Duodenal mucosa (tissue), 2 donors: Measurements from ENCODE around the gene UBE2V1.
"Not testable (repeated sequence)": the region's sequence is repeated elsewhere in the genome, so short reads cannot be mapped to it uniquely, and the experiment has no call there.

Experiments used
- H3K27ac ChIP-seq: one replicate; pipeline ENCODE4 v1.7.0; 2013; ENCODE audit warnings: low read depth, low read length
- H3K27me3 ChIP-seq, 2 donors: one replicate each; pipeline ENCODE4 v1.7.0; 2013; ENCODE audit warnings: low read length in 2 of 2, control low read depth in 1 of 2; ENCODE audit not compliant: insufficient read depth in 2 of 2, control insufficient read depth in 1 of 2
- H3K36me3 ChIP-seq, 2 donors: one replicate each; pipeline ENCODE4 v1.7.0; 2013; ENCODE audit warnings: low read length in 2 of 2, control low read depth in 1 of 2; ENCODE audit not compliant: insufficient read depth in 2 of 2, control insufficient read depth in 1 of 2
- H3K4me1 ChIP-seq, 2 donors: one replicate each; pipeline ENCODE4 v1.7.0; 2013; ENCODE audit warnings: low read length in 2 of 2, control low read depth in 1 of 2; ENCODE audit not compliant: insufficient read depth in 2 of 2, control insufficient read depth in 1 of 2
- H3K4me3 ChIP-seq, 2 donors: one replicate each; pipeline ENCODE4 v1.7.0; 2013; ENCODE audit warnings: low read length in 2 of 2, low read depth in 1 of 2
- H3K9ac ChIP-seq, 2 donors: one replicate each; pipeline ENCODE4 v1.7.0; 2013; ENCODE audit warnings: low read length in 2 of 2, low read depth in 1 of 2
- H3K9me3 ChIP-seq, 2 donors: one replicate each; pipeline ENCODE4 v1.7.0; 2013; ENCODE audit warnings: low read length in 2 of 2, control low read depth in 1 of 2; ENCODE audit not compliant: control insufficient read depth in 1 of 2

The UBE2V1 gene

DNA sequence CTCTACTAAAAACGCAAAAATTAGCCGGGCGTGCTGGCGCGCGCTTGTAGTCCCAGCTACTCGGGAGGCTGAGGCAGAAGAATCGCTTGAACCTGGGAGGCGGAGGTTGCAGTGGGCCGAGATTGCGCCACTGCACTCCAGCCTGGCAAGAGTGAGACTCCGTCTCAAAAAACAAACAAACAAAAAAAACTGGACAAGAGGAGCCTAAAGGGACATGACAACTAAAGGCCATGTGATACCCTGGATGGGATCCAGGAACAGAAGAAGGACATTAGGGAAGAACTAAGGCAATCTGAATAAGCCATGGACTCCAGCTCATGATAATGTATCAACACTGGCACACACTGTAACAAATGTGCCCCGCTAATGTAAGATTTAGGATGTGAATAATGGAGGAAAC, 24.8 kb upstream of the UBE2V1 start:
- not testable (repeated sequence) for H3K4me3 ChIP-seq, H3K27ac ChIP-seq, H3K9ac ChIP-seq, H3K27me3 ChIP-seq, H3K9me3 ChIP-seq
- peaks cover 12 to 46% of the 10 kb centered on the region in 2 donors for H3K36me3 ChIP-seq
- H3K4me1 ChIP-seq: peaks cover 30 to 31% of the 10 kb centered on the region in 2 donors

DNA sequence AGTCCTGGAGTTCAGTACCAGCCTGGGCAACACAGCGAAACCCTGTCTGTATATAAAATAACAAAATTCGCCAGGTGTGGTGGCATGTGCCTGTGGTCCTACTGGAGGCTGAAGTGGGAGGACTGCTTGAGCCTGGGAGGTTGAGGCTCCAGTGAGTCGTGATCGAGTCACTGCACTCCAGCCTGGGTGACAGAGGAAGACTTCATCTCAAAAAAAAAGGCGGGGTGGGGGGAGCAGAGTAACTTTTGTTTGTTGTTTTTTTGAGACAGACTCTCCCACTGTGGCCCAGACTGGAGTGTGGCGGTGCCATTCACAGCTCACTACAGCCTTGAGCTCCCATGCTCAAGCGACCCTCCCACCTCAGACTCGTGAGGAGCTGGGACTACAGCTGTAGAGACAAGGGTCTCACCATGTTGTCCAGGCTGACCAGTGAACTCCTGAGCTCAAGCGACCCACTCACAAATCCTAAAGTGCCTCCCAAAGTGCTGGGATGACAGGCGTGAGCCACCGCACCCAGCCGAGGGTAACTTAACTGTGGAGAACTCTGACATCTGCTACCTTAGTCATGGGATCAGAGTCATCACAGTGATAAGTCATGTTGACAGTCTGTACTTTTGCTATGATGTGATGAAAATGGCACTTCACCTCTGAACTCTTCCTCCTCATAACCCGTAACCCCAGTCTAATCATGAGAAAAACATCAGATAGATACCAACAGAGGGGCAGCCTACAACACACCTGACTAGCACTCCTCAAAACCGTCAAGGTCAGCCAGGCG, 24.1 kb upstream of the UBE2V1 start:
- H3K27ac ChIP-seq: no peak overlapping the region
- no peaks in the 10 kb centered on the region for H3K27me3 ChIP-seq
- H3K36me3 ChIP-seq: peaks cover 14 to 42% of the 10 kb centered on the region in 2 donors
- H3K4me3 ChIP-seq: no peak overlapping the region
- H3K9ac ChIP-seq: no peak overlapping the region
- no peaks in the 10 kb centered on the region for H3K9me3 ChIP-seq
- peaks cover 33 to 37% of the 10 kb centered on the region in 2 donors for H3K4me1 ChIP-seq

- not testable (repeated sequence) for H3K27ac ChIP-seq, H3K4me3 ChIP-seq, H3K9ac ChIP-seq, H3K9me3 ChIP-seq, H3K27me3 ChIP-seq
- peaks cover 15 to 33% of the 10 kb centered on the region in 2 donors for H3K36me3 ChIP-seq
- H3K4me1 ChIP-seq: peaks cover 31 to 42% of the 10 kb centered on the region in 2 donors
Measured at GRCh38 chr20:50135157-50135556, 22.2 kb upstream of the UBE2V1 start.

DNA sequence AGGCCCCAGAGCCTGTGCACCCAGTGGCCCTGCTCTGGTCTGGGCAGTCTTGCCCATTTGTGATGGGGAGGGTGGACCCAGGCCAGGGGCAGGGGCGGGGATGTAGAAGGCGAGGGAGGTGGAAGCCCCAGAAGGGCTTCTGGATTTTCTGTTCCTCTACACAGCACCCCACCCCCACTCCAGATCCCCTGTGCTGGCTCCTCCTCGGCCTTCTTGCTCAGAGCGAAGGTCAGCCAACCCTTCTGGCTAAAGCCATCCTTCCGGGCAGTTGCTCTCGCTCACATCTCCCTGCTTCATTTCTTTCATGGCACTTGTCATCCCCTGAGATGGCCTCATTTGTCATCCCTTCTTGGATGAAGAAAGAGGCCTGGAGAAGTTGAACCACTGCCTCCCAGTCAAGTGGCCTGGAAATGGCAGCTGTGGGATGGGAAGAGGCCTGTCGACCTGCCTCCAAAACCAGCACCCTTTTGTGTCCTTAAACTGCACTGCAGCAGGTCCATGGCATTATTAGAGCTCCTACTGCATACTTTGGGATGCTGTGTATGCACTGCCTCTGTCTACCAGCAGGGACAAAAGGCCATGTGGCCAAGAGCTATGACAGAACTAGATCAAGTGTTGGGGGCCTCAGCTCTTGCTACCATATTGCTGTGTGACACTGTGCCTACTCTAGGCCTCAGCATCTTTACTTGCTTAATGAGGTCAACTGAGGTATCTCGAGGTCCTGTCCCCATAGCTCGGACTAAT, 20.7 kb upstream of the UBE2V1 start:
- H3K4me3 ChIP-seq: no peak overlapping the region
- no peaks in the 10 kb centered on the region for H3K9me3 ChIP-seq
- H3K4me1 ChIP-seq: peaks cover 23 to 34% of the 10 kb centered on the region in 2 donors
- H3K27me3 ChIP-seq: no peaks in the 10 kb centered on the region
- H3K9ac ChIP-seq: no peak overlapping the region
- no peak overlapping the region for H3K27ac ChIP-seq
- peaks cover 24 to 44% of the 10 kb centered on the region in 2 donors for H3K36me3 ChIP-seq

- Histone ChIP-seq H3K4me3 (no peak overlapping the region), H3K27ac (no peak overlapping the region), H3K4me1 (peaks cover 18 to 28% of the 10 kb centered on the region in 2 donors), H3K36me3 (peaks cover 30 to 50% of the 10 kb centered on the region in 2 donors), H3K27me3 (no peaks in the 10 kb centered on the region), H3K9me3 (no peaks in the 10 kb centered on the region), H3K9ac (no peak overlapping the region)
Measured at GRCh38 chr20:50133041-50133440, 20.1 kb upstream of the UBE2V1 start.

DNA sequence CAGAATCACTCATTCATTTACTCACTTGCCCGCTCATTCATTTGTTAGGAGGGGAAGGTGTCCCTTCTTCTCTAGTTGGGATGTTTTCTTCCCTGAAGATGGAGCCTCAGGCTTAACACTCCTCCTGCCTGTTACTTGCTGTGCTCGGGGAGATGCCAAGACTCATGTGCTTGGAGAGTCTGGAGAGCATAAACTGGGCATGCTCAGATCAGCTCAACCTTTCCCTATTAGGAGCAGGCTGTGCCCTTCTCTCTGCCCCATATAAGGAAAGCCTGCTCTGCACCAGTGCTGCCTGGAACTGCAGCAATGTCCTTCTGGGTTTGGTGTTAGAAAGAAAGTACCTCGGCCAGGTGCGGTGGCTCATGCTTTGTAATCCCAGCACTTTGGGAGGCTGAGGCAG, 18.0 kb upstream of the UBE2V1 start:
- Histone ChIP-seq H3K27ac (no peak overlapping the region), H3K4me1 (peaks cover 29 to 37% of the 10 kb centered on the region in 2 donors), H3K36me3 (peaks cover 39 to 58% of the 10 kb centered on the region in 2 donors), H3K9me3 (no peaks in the 10 kb centered on the region), H3K9ac (no peak overlapping the region), H3K27me3 (no peaks in the 10 kb centered on the region), H3K4me3 (no peak overlapping the region)

DNA sequence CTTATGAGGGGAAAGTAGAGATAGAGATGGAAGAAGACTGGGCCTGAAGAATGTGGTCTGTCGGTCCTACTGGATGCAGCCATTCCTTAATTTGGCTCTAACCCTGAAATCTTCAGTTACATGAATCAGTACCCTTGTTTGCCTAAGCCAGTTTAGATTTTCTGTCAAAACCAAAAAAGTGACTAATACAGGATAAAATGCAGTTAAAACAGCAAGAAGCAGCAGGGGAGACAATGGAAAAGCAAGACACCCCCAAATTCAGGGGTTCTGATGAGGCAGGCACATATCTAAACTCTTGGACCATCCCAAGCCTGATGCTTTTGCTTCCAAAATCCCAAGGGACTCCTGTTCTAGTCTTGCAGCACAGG, 17.4 kb upstream of the UBE2V1 start:
- Histone ChIP-seq H3K4me3 (no peak overlapping the region), H3K27me3 (no peaks in the 10 kb centered on the region), H3K4me1 (peaks cover 30 to 37% of the 10 kb centered on the region in 2 donors), H3K9me3 (no peaks in the 10 kb centered on the region), H3K27ac (no peak overlapping the region), H3K36me3 (peaks cover 41 to 63% of the 10 kb centered on the region in 2 donors), H3K9ac (no peak overlapping the region)

DNA sequence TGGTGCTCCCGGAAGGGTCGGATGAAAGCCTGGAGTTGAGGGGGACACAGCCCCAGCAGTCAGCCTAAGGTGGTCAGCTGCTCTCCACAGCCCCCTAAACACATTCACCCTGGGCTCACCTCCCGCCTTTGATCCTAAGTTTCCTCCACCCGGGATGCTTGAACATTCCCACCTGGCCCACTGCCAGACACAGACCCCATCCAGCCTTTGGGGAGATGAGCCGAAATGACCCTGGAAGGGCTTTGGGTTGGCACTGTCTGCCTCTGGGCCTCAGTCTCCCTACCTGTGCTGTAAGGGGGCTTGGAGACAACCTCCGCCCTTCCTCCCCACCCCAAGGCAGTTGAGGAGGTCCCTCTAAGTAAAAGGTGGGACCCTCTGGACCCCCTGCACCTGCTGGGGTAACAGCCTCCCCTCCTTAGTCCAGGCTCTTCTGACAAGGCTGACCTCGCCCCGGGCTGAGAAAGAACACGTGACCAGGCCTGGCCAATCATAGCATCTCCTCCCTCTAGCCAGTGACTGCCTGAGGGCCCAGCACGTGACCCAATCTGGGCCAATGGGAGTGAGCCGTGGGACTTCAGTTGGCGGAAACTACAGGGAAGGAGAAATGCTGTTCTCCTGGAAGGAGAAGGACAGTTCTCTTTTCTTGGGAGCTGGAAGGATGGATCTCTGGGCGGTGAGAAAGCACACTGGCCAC, 16.9 kb upstream of the UBE2V1 start:
- Histone ChIP-seq H3K9me3 (no peaks in the 10 kb centered on the region), H3K36me3 (peaks cover 42 to 68% of the 10 kb centered on the region in 2 donors), H3K27ac (no peak overlapping the region), H3K4me1 (peaks cover 30 to 37% of the 10 kb centered on the region in 2 donors), H3K27me3 (no peaks in the 10 kb centered on the region), H3K9ac (no peak overlapping the region), H3K4me3 (no peak overlapping the region)

GRCh38 chr20:50128520-50128905, 15.6 kb upstream of the UBE2V1 start:
- Histone ChIP-seq H3K9me3 (no peaks in the 10 kb centered on the region), H3K27me3 (no peaks in the 10 kb centered on the region), H3K4me1 (peaks cover 24 to 32% of the 10 kb centered on the region in 2 donors), H3K27ac (no peak overlapping the region), H3K36me3 (peaks cover 48 to 72% of the 10 kb centered on the region in 2 donors), H3K9ac (no peak overlapping the region), H3K4me3 (no peak overlapping the region)
